B cell (primary cell): ENCODE measurements around the gene CLCNKA. TPM values are rescaled to one million over a fixed set of nuclear protein-coding genes. Genes with fewer than 3 reads are reported as not detected.
"Not testable (repeated sequence)": the region's sequence is repeated elsewhere in the genome, so short reads cannot be mapped to it uniquely, and the experiment has no call there.

Experiments
- ATAC-seq: fragments of 200-7000 bp; cut with Tn5 transposase; one replicate; pipeline ENCODE4 v1.10.0; 2021; ENCODE audit warnings: low read depth, mild to moderate bottlenecking, moderate number of reproducible peaks, moderate library complexity
- CTCF ChIA-PET: fragments of 350-600 bp; sonication (Branson Sonifier 250); formaldehyde crosslinking; loops from one replicate; lab custom pipeline; 2021; ENCODE audit warnings: antibody characterized with exemption, inconsistent platforms; lab: Charles Lee
- POLR2A ChIA-PET: fragments of 350-600 bp; sonication (Branson Sonifier 250); formaldehyde crosslinking; loops from one replicate; lab custom pipeline; 2021; ENCODE audit warnings: antibody characterized with exemption; lab: Charles Lee
- DNase-seq: peaks from one replicate; pipeline ENCODE4 v3.0.0; 2013
- H2AFZ ChIP-seq: 2 replicates; pipeline ENCODE4 v1.6.1; 2012; ENCODE audit warnings: mild to moderate bottlenecking, low read depth, low read length; ENCODE audit not compliant: insufficient read depth, poor library complexity, severe bottlenecking
- H3K27ac ChIP-seq, 2 donors: 1 replicate in 1 of 2; 2 replicates in 1 of 2; pipeline ENCODE4 v1.5.1; 2012 to 2013; ENCODE audit warnings: low read length in 2 of 2, mild to moderate bottlenecking in 2 of 2, moderate library complexity in 1 of 2
- H3K27me3 ChIP-seq, 4 experiments: fragments of 200-600 bp in 1 of 4; sonication (generic) in 1 of 4; replicated peaks in 1 of 4; 1 replicate in 2 of 4; 2 replicates in 2 of 4; pipeline versions ENCODE4 v1.6.1 to v1.7.0; 2013 to 2016; ENCODE audit warnings: low read length in 3 of 4, mild to moderate bottlenecking in 2 of 4, mixed read lengths in 1 of 4, moderate library complexity in 1 of 4; ENCODE audit not compliant: insufficient read depth in 4 of 4, control insufficient read depth in 3 of 4; ENCODE audit errors: control extremely low read depth in 1 of 4
- H3K36me3 ChIP-seq, 2 experiments: replicated peaks in 1 of 2; 1 replicate in 1 of 2; 2 replicates in 1 of 2; pipeline versions ENCODE4 v1.6.1 to v1.7.1; 2013; ENCODE audit warnings: low read length in 1 of 2; ENCODE audit not compliant: insufficient read depth in 2 of 2, control insufficient read depth in 1 of 2; ENCODE audit errors: control extremely low read depth in 1 of 2, extremely low read depth in 1 of 2
- H3K4me1 ChIP-seq, 2 donors: fragments of 200-600 bp in 1 of 2; sonication (generic) in 1 of 2; 1 replicate in 1 of 2; 2 replicates in 1 of 2; pipeline versions ENCODE4 v1.5.1 to v1.6.1; 2013 to 2017; ENCODE audit warnings: low read length in 2 of 2; ENCODE audit not compliant: control insufficient read depth in 2 of 2, insufficient read depth in 2 of 2
- H3K4me2 ChIP-seq: replicated peaks from 2 replicates; pipeline ENCODE3; 2012; ENCODE audit warnings: mild to moderate bottlenecking, low read depth, low read length; ENCODE audit not compliant: poor library complexity, severe bottlenecking
- H3K4me3 ChIP-seq, 5 experiments: fragments of 200-600 bp in 1 of 5; sonication (generic) in 1 of 5; 1 replicate in 3 of 5; 2 replicates in 2 of 5; pipeline versions ENCODE4 v1.5.1 to v1.7.0; 2011 to 2016; ENCODE audit warnings: low read length in 4 of 5, mild to moderate bottlenecking in 4 of 5, low read depth in 2 of 5, control low read depth in 1 of 5, moderate library complexity in 1 of 5; ENCODE audit not compliant: insufficient read depth in 1 of 5; ENCODE audit errors: control extremely low read depth in 1 of 5, extremely low read depth in 1 of 5
- H3K79me2 ChIP-seq: fragments of 200-600 bp; sonication (generic); one replicate; pipeline ENCODE4 v1.6.0; 2016; ENCODE audit warnings: low read length; ENCODE audit not compliant: control insufficient read depth, insufficient read depth
- H3K9ac ChIP-seq: fragments of 200-600 bp; sonication (generic); 2 replicates; pipeline ENCODE4 v1.6.1; 2017; ENCODE audit warnings: mild to moderate bottlenecking, low read length, moderate library complexity
- H3K9me3 ChIP-seq, 3 donors: one replicate each; pipeline versions ENCODE4 v1.6.1 to v1.7.1; 2013; ENCODE audit warnings: low read length in 2 of 3; ENCODE audit not compliant: control insufficient read depth in 2 of 3, insufficient read depth in 1 of 3; ENCODE audit errors: control extremely low read depth in 1 of 3
- H4K20me1 ChIP-seq: 2 replicates; pipeline ENCODE4 v1.6.0; 2012; ENCODE audit warnings: mild to moderate bottlenecking, low read length; ENCODE audit not compliant: insufficient read depth, control insufficient read depth, poor library complexity, severe bottlenecking
- H3K27ac Mint-ChIP-seq: one replicate; pipeline ENCODE4 v1.8.0; 2021; ENCODE audit warnings: mixed read lengths
- H3K27me3 Mint-ChIP-seq: one replicate; pipeline ENCODE4 v1.8.0; 2021; ENCODE audit warnings: mixed read lengths
- H3K4me1 Mint-ChIP-seq: one replicate; pipeline ENCODE4 v1.8.0; 2021; ENCODE audit warnings: mixed read lengths
- H3K4me3 Mint-ChIP-seq: one replicate; pipeline ENCODE4 v1.8.0; 2021; ENCODE audit warnings: mixed read lengths
- H3K9me3 Mint-ChIP-seq: one replicate; pipeline ENCODE4 v1.8.0; 2022; ENCODE audit warnings: mixed read lengths; ENCODE audit not compliant: insufficient read depth
- EZH2 ChIP-seq: IDR thresholded peaks from 2 replicates; pipeline ENCODE4 v1.6.1; 2012; ENCODE audit warnings: borderline replicate concordance, low read depth, mild to moderate bottlenecking, moderate library complexity, low read length; ENCODE audit not compliant: insufficient read depth, poor library complexity, severe bottlenecking
- WGBS: methylation state at CpG from one replicate; pipeline ENCODE4 v1.1.5; 2013; ENCODE audit warnings: missing lambda C conversion rate; ENCODE audit not compliant: insufficient coverage; 5-methylcytosine and 5-hydroxymethylcytosine counted together
- intact Hi-C: fragments of 100-400 bp; cut with micrococcal nuclease; formaldehyde crosslinking; loops from one replicate; pipeline ENCODE4 v1.10.0; 2022
- polyA plus RNA-seq: library from polyadenylated mRNA; depleted of rRNA; stranded (reverse); fragments of >200 nt; gene quantifications from 2 replicates; pipeline ENCODE4 v1.2.3, GENCODE V29; 2012
- total RNA-seq, 2 donors: library from RNA; stranded (reverse); fragments of 120-200 nt in 1 of 2; gene quantifications; 1 replicate in 1 of 2; 2 replicates in 1 of 2; pipeline versions ENCODE4 v1.2.3 to v1.2.4, GENCODE V29; 2013 to 2022
- TF ChIP-seq, protein P1 (sequence below): fragments of 200-600 bp; IDR thresholded peaks from one replicate; pipeline ENCODE4 v1.8.0; 2022; ENCODE audit warnings: antibody characterized with exemption, mild to moderate bottlenecking

Gene CLCNKA
- total and polyA plus RNA-seq, 2 donors (not counting 1 experiment from before 2014, with no cell fraction given), result 0.03 TPM; not detected in 1

DNA sequence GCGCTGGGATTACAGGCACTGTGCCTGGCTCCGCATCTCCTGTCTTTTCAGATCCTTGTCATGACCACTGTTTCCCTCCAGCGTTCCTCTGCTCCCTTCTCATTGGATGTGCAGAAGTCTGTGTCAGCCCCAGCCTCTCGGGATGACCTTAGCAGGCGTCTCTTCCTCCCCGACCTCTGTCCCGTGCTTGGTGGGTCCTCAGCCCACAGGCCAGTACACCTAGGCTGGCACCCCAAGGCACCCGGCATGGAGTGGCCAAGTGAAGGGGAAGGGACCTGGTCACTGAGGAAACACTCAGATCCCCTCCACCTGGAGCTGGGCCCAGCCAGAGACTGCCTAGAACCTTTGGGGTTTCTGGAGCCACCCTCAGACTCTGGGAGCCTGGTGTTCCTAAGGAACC is 19.4 kb downstream of the CLCNKA start:
- H3K4me1 ChIP-seq, result no peaks in the 10 kb centered on the region
- intact Hi-C loops, result no loop called here
- no peak overlapping the region for H2AFZ ChIP-seq
- Mint-ChIP-seq H3K27me3 (peaks cover 17% of the 10 kb centered on the region), H3K9me3 (no peaks in the 10 kb centered on the region), H3K4me3 (no peak overlapping the region), H3K4me1 (no peaks in the 10 kb centered on the region), H3K27ac (no peak overlapping the region)
- 70% methylated on average over 8 of the region's 8 CpGs for WGBS
- DNase-seq (no peak), ATAC-seq (no peak)
- H3K27ac ChIP-seq, result no peak overlapping the region
- H3K79me2 ChIP-seq, result no peaks in the 10 kb centered on the region
- H3K27me3 ChIP-seq, result no peaks in the 10 kb centered on the region
- no peaks in the 10 kb centered on the region for H3K36me3 ChIP-seq
- TF ChIP-seq, protein P1, sequence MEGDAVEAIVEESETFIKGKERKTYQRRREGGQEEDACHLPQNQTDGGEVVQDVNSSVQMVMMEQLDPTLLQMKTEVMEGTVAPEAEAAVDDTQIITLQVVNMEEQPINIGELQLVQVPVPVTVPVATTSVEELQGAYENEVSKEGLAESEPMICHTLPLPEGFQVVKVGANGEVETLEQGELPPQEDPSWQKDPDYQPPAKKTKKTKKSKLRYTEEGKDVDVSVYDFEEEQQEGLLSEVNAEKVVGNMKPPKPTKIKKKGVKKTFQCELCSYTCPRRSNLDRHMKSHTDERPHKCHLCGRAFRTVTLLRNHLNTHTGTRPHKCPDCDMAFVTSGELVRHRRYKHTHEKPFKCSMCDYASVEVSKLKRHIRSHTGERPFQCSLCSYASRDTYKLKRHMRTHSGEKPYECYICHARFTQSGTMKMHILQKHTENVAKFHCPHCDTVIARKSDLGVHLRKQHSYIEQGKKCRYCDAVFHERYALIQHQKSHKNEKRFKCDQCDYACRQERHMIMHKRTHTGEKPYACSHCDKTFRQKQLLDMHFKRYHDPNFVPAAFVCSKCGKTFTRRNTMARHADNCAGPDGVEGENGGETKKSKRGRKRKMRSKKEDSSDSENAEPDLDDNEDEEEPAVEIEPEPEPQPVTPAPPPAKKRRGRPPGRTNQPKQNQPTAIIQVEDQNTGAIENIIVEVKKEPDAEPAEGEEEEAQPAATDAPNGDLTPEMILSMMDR, result no peak
- no peak for TF ChIP-seq EZH2
- no peak overlapping the region for H3K4me2 ChIP-seq
- CTCF ChIA-PET, result interaction anchor here (0.7 kb wide), 1 partner anchor 67 kb away, joined by 3 read pairs; no protein-coding TSS in a partner anchor
- H3K9ac ChIP-seq, result no peak overlapping the region
- H3K9me3 ChIP-seq, result no peaks in the 10 kb centered on the region
- POLR2A ChIA-PET, result no interaction called here
- no peak overlapping the region for H3K4me3 ChIP-seq
- no peaks in the 10 kb centered on the region for H4K20me1 ChIP-seq

- H3K36me3 ChIP-seq, result no peaks in the 10 kb centered on the region
- H3K9ac ChIP-seq, result no peak overlapping the region
- ATAC-seq, result no peak
- DNase-seq, result no peak
- TF ChIP-seq, protein P1, result no peak
- TF ChIP-seq EZH2, result no peak
- no peaks in the 10 kb centered on the region for H3K79me2 ChIP-seq
- H3K9me3 ChIP-seq, result no peaks in the 10 kb centered on the region
- H4K20me1 ChIP-seq, result no peaks in the 10 kb centered on the region
- H2AFZ ChIP-seq, result no peak overlapping the region
- H3K27ac ChIP-seq, result no peak overlapping the region
- WGBS, result 82% methylated on average over 7 of the region's 9 CpGs
- intact Hi-C loops, result loop anchor here (2.0 kb wide), 1 partner anchor 21 kb away; no protein-coding TSS in a partner anchor
- H3K4me1 ChIP-seq, result no peaks in the 10 kb centered on the region
- no peak overlapping the region for H3K27ac Mint-ChIP-seq
- H3K9me3 Mint-ChIP-seq, result no peaks in the 10 kb centered on the region
- ChIA-PET CTCF (no interaction called here), POLR2A (no interaction called here)
- H3K4me2 ChIP-seq, result no peak overlapping the region
- H3K27me3 Mint-ChIP-seq, result peaks cover 13% of the 10 kb centered on the region
- no peaks in the 10 kb centered on the region for H3K27me3 ChIP-seq
- no peaks in the 10 kb centered on the region for H3K4me1 Mint-ChIP-seq
- no peak overlapping the region for H3K4me3 ChIP-seq
- H3K4me3 Mint-ChIP-seq, result no peak overlapping the region
Measured at GRCh38 chr1:16042096-16042495, 20.3 kb downstream of the CLCNKA start.

- H3K79me2 ChIP-seq, H3K9ac ChIP-seq, H3K4me2 ChIP-seq, H3K27me3 ChIP-seq, H3K27ac ChIP-seq, H3K36me3 ChIP-seq, H3K9me3 ChIP-seq, H3K4me3 ChIP-seq, DNase-seq, POLR2A ChIA-PET, H3K9me3 Mint-ChIP-seq, H2AFZ ChIP-seq, CTCF ChIA-PET, H3K4me1 ChIP-seq, H3K4me1 Mint-ChIP-seq, H3K4me3 Mint-ChIP-seq, ATAC-seq, H3K27me3 Mint-ChIP-seq, H3K27ac Mint-ChIP-seq, H4K20me1 ChIP-seq: not testable (repeated sequence)
- intact Hi-C loops, result loop anchor here (2.0 kb wide), 1 partner anchor 22 kb away; no protein-coding TSS in a partner anchor
- WGBS, result no CpG with 5 or more reads among the region's 9 CpGs
Measured at GRCh38 chr1:16042654-16043053, 20.8 kb downstream of the CLCNKA start.
